Measurements from ENCODE around the gene RIT1. TPM values are rescaled to one million over a fixed set of nuclear protein-coding genes. Genes with fewer than 3 reads are reported as not detected.

The RIT1 gene
- total and polyA plus RNA-seq, 3 donors from 2014 or later = 25.7 to 31.1 (median 26.1) TPM

- H3K4me3 ChIP-seq = peak within 1 kb of the TSS; percentile 51 to 59
- DNase-seq = peak; percentile 97
- peak within 1 kb of the TSS; percentile 88 to 96 for H3K27ac ChIP-seq
- intact Hi-C loops (cut with DNase I; ENCODE audit: low total_unique reads) = no loop called here
- WGBS, 2 donors = 0 to 1% methylated on average over 21 to 33 of the region's 33 CpGs
- H3K9me3 ChIP-seq = no peaks in the 10 kb centered on the region
- peaks cover 19% of the 10 kb centered on the region for H3K4me1 ChIP-seq
- TF ChIP-seq POLR2A (IDR thresholded peaks at IDR 0.05) (no peak), CTCF (IDR thresholded peaks at IDR 0.05) (no peak)
- no peaks in the 10 kb centered on the region for H3K27me3 ChIP-seq
- no peaks in the 10 kb centered on the region for H3K36me3 ChIP-seq (ENCODE audit: low read depth, missing control alignments)
Observed at GRCh38 chr1:155859234-155859829, 51.8 kb downstream of the RIT1 start, which contains the start of gene SYT11. Gene SYT11 (plus strand): TSS chr1:155859567. CDS start chr1:155859762, 195 bp downstream.

GRCh38 chr1:155858800-155859233 is 52.3 kb downstream of the RIT1 start:
- intact Hi-C loops (cut with DNase I; ENCODE audit: low total_unique reads) = no loop called here
- Histone ChIP-seq H3K27ac (peak overlapping the region; percentile 88 to 96), H3K27me3 (no peaks in the 10 kb centered on the region), H3K4me3 (peak overlapping the region; percentile 51 to 59), H3K4me1 (peaks cover 19% of the 10 kb centered on the region), H3K9me3 (no peaks in the 10 kb centered on the region), H3K36me3 (ENCODE audit: low read depth, missing control alignments) (no peaks in the 10 kb centered on the region)
- WGBS, 2 donors = 38 to 43% methylated on average over 12 of the region's 12 CpGs
- TF ChIP-seq CTCF (IDR thresholded peaks at IDR 0.05) (no peak), POLR2A (IDR thresholded peaks at IDR 0.05) (no peak)
- DNase-seq = no peak

GRCh38 chr1:155856975-155857930 is 53.9 kb downstream of the RIT1 start, which contains the start of gene GON4L:
Gene GON4L (minus strand): TSS chr1:155857214. CDS start chr1:155853780, 3,434 bp downstream.
- no peaks in the 10 kb centered on the region for H3K36me3 ChIP-seq (ENCODE audit: low read depth, missing control alignments)
- WGBS, 2 donors = 14 to 16% methylated on average over 44 to 46 of the region's 46 CpGs
- peak within 1 kb of the TSS; percentile 71 to 74 for H3K4me3 ChIP-seq
- peaks cover 19% of the 10 kb centered on the region for H3K4me1 ChIP-seq
- no peaks in the 10 kb centered on the region for H3K9me3 ChIP-seq
- TF ChIP-seq POLR2A (IDR thresholded peaks at IDR 0.05) (no peak), CTCF (IDR thresholded peaks at IDR 0.05) (no peak)
- peak; percentile 95 for DNase-seq
- H3K27ac ChIP-seq = peak within 1 kb of the TSS; percentile 28 to 83
- intact Hi-C loops (cut with DNase I; ENCODE audit: low total_unique reads) = no loop called here
- no peaks in the 10 kb centered on the region for H3K27me3 ChIP-seq

GRCh38 chr1:155856257-155856974 is 54.7 kb downstream of the RIT1 start:
- H3K4me3 ChIP-seq = peak overlapping the region; percentile 71 to 74
- intact Hi-C loops (cut with DNase I; ENCODE audit: low total_unique reads) = no loop called here
- H3K9me3 ChIP-seq = no peaks in the 10 kb centered on the region
- 32 to 37% methylated on average over 20 of the region's 20 CpGs for WGBS, 2 donors
- H3K27ac ChIP-seq = peak overlapping the region; percentile 28 to 83
- H3K27me3 ChIP-seq = no peaks in the 10 kb centered on the region
- no peaks in the 10 kb centered on the region for H3K36me3 ChIP-seq (ENCODE audit: low read depth, missing control alignments)
- TF ChIP-seq CTCF (IDR thresholded peaks at IDR 0.05) (no peak), POLR2A (IDR thresholded peaks at IDR 0.05) (no peak)
- no peak for DNase-seq
- peaks cover 19% of the 10 kb centered on the region for H3K4me1 ChIP-seq

All from testis (tissue), 3 donors.